ENCODE data around the gene NR3C1.

DNA sequence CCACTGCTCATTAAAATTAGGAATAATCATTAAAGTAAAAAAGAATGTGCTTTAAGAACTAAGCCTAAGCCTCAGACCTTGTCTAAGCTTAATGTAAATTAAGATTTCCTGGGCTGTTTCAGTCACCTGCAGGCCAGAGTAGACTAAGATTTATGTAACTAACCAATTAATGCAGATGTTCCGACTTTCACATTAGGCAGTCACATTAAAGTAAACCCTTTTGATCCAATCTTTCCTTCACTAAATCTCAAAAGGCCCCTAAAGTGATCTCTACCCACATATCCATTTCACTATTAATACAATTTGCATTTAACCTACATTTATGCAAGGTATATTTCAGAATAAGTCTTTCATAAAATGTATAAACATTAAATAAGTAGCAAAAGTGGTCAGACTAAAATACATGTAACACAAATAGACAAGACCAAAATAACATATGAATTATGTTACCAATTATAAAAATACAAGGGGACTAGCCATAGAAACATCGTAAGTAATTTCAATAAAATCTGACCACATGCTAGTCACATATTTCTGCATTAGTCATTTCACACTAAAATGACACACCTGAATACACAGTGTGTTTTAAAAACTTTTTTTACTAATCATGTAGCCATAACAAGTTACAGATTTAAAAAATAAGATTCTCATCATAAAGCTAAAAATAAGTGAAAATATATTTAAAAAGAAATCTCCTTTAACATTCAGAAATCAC is 7.7 kb downstream of the NR3C1 start:
- TF ChIP-seq, protein P1, sequence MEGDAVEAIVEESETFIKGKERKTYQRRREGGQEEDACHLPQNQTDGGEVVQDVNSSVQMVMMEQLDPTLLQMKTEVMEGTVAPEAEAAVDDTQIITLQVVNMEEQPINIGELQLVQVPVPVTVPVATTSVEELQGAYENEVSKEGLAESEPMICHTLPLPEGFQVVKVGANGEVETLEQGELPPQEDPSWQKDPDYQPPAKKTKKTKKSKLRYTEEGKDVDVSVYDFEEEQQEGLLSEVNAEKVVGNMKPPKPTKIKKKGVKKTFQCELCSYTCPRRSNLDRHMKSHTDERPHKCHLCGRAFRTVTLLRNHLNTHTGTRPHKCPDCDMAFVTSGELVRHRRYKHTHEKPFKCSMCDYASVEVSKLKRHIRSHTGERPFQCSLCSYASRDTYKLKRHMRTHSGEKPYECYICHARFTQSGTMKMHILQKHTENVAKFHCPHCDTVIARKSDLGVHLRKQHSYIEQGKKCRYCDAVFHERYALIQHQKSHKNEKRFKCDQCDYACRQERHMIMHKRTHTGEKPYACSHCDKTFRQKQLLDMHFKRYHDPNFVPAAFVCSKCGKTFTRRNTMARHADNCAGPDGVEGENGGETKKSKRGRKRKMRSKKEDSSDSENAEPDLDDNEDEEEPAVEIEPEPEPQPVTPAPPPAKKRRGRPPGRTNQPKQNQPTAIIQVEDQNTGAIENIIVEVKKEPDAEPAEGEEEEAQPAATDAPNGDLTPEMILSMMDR (conservative IDR thresholded peaks at IDR 0.05 in 1 of 2, IDR thresholded peaks at IDR 0.05 in 1 of 2; ENCODE audit: extremely low read depth in 1 of 2, insufficient read depth in 1 of 2, low read depth in 1 of 2, low read length in 2 of 2) = no peak
- no peak for TF ChIP-seq EZH2 (IDR thresholded peaks at IDR 0.05; ENCODE audit: borderline replicate concordance, low read length)
